ENCODE data around the gene CACNA1C.

DNA sequence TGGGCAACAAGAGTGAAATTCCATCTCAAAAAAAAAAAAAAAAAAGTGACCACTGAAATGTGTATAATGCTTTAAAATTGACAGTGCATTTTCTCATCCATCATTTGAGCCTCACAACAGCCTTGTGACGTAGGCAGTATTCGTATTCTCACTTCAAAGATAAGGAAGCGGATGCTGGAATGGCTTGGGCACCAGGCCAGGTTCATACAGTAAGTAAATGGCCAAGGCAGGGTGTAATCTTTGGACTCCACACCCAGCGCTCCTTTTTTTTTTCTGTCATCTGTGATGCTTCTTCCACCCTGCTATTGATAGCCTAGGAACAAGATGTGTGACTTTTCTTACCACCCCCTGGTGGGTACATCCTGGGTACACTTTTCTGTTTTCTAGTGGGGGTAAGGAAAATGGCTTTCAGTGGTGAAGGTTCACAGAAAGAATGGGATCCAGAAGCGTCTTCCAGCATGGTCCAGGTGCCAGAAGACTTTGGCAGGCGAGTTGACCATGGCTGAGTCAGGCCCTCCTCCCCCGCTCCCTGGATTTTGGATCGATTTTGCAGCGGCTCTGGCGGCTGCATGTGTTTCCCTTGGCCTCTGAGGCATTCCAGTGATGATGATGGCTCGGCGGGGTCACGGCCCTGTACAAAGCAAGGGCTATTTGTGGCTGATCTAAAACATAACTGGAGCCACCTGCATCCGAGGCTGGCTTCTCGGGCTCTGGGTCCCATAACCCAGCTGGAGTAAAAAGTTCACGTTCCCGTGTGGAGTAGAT is 110.6 kb downstream of the CACNA1C start:
- TF ChIP-seq, protein P1, sequence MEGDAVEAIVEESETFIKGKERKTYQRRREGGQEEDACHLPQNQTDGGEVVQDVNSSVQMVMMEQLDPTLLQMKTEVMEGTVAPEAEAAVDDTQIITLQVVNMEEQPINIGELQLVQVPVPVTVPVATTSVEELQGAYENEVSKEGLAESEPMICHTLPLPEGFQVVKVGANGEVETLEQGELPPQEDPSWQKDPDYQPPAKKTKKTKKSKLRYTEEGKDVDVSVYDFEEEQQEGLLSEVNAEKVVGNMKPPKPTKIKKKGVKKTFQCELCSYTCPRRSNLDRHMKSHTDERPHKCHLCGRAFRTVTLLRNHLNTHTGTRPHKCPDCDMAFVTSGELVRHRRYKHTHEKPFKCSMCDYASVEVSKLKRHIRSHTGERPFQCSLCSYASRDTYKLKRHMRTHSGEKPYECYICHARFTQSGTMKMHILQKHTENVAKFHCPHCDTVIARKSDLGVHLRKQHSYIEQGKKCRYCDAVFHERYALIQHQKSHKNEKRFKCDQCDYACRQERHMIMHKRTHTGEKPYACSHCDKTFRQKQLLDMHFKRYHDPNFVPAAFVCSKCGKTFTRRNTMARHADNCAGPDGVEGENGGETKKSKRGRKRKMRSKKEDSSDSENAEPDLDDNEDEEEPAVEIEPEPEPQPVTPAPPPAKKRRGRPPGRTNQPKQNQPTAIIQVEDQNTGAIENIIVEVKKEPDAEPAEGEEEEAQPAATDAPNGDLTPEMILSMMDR (conservative IDR thresholded peaks at IDR 0.05; ENCODE audit: low read length), result no peak
- no peak for TF ChIP-seq EZH2phosphoT487 (IDR thresholded peaks at IDR 0.05; ENCODE audit: borderline replicate concordance, low read depth, low read length)
